K562 (cell line): Measurements from ENCODE around the gene HNRNPH3. TPM values are rescaled to one million over a fixed set of nuclear protein-coding genes. Genes with fewer than 3 reads are reported as not detected.

Experiments used
- ATAC-seq: fragments of 200-7000 bp; cut with Tn5 transposase; 3 replicates; pipeline ENCODE4 v1.9.1; 2020; ENCODE audit warnings: moderate library complexity
- BruUV-seq: library from RNA; stranded (reverse); fragments of 400-500 nt; replicated peaks from 2 replicates; lab custom pipeline; 2021; lab: Mats Ljungman, UMichigan
- CTCF ChIA-PET: fragments of 300-600 bp; formaldehyde crosslinking; extraction: SDS; loops from one replicate; lab custom pipeline; 2021; ENCODE audit warnings: low intra/inter-chr PET ratio; lab: Yijun Ruan, JAX
- POLR2A ChIA-PET: fragments of 300-600, 350-650 bp; sonication (Branson Sonifier 250); formaldehyde crosslinking; extraction: SDS; loops from one replicate; lab custom pipeline; 2021; ENCODE audit warnings: antibody characterized with exemption, inconsistent platforms; lab: Yijun Ruan, JAX
- DNase-seq, 4 experiments: peaks; one replicate each; pipeline versions ENCODE4 v3.0.0 to v3.0.0-alpha.2; 2011 to 2018; ENCODE audit warnings: low spot score in 3 of 4, mixed read lengths in 3 of 4; ENCODE audit errors: extremely low read depth in 1 of 4
- FAIRE-seq: peaks from 2 replicates; lab custom pipeline; 2011; peaks lifted over from hg19 to GRCh38; lab: Jason Lieb, UNC
- H2AFZ ChIP-seq: 2 replicates; pipeline ENCODE4 v1.6.0; 2011; ENCODE audit warnings: low read depth, low read length, control low read depth, inconsistent platforms
- H3K27ac ChIP-seq: fragments of 200-600 bp; 3 replicates; pipeline ENCODE4 v1.8.0; 2011; ENCODE audit warnings: low read depth, mild to moderate bottlenecking, control low read depth, inconsistent platforms, low read length, moderate library complexity, mixed read lengths; ENCODE audit errors: extremely low read depth
- H3K27me3 ChIP-seq, 2 experiments: fragments of 300-600 bp in 1 of 2; 2 replicates in 1 of 2; 3 replicates in 1 of 2; pipeline versions ENCODE4 v1.6.0 to v1.8.0; 2011; ENCODE audit warnings: inconsistent platforms in 2 of 2, low read length in 2 of 2, mild to moderate bottlenecking in 1 of 2, mixed read lengths in 1 of 2, moderate library complexity in 1 of 2; ENCODE audit not compliant: control insufficient read depth in 2 of 2, insufficient read depth in 2 of 2
- H3K36me3 ChIP-seq: fragments of 300-600 bp; 3 replicates; pipeline ENCODE4 v1.8.0; 2011; ENCODE audit warnings: mild to moderate bottlenecking, low read length, inconsistent platforms; ENCODE audit not compliant: control insufficient read depth, insufficient read depth
- H3K4me1 ChIP-seq, 2 experiments: fragments of 200-600 bp in 1 of 2; replicated peaks in 1 of 2; 2 replicates in 1 of 2; 3 replicates in 1 of 2; pipeline versions ENCODE4 v1.5.1 to v1.8.0; 2011; ENCODE audit warnings: inconsistent platforms in 2 of 2, low read length in 2 of 2, mild to moderate bottlenecking in 1 of 2, mixed read lengths in 1 of 2, moderate library complexity in 1 of 2; ENCODE audit not compliant: control insufficient read depth in 2 of 2, insufficient read depth in 2 of 2
- H3K4me2 ChIP-seq: 2 replicates; pipeline ENCODE4 v1.6.1; 2011; ENCODE audit warnings: low read length, control low read depth, inconsistent platforms, mixed read lengths; ENCODE audit not compliant: insufficient read depth
- H3K4me3 ChIP-seq: fragments of 200-600 bp; sonication (generic), shearing (Covaris generic); 2 replicates; pipeline ENCODE4 v1.5.1; 2016; ENCODE audit warnings: control low read depth, inconsistent platforms
- H3K79me2 ChIP-seq: fragments of 200-600 bp; 3 replicates; pipeline ENCODE4 v1.8.0; 2011; ENCODE audit warnings: low read length, inconsistent platforms; ENCODE audit not compliant: control insufficient read depth, insufficient read depth
- H3K9ac ChIP-seq, 2 experiments: 2 replicates each; pipeline versions ENCODE4 v1.6.0 to v1.6.1; 2011; ENCODE audit warnings: low read depth in 2 of 2, low read length in 2 of 2, control low read depth in 1 of 2, inconsistent platforms in 1 of 2, mild to moderate bottlenecking in 1 of 2, mixed read lengths in 1 of 2; ENCODE audit not compliant: insufficient read depth in 1 of 2
- H3K9me1 ChIP-seq: one replicate; pipeline ENCODE4 v1.6.0; 2011; ENCODE audit warnings: inconsistent platforms, mild to moderate bottlenecking, low read length, moderate library complexity; ENCODE audit not compliant: control insufficient read depth, insufficient read depth
- H3K9me3 ChIP-seq: replicated peaks from 2 replicates; pipeline ENCODE4 v1.5.1; 2011; ENCODE audit warnings: low read depth, low read length, inconsistent platforms; ENCODE audit not compliant: control insufficient read depth, insufficient read depth
- H4K20me1 ChIP-seq: replicated peaks from 2 replicates; pipeline ENCODE4 v1.6.1; 2011; ENCODE audit warnings: low read length, inconsistent platforms, mixed read lengths; ENCODE audit not compliant: control insufficient read depth, insufficient read depth
- ARNT ChIP-seq, 2 experiments: fragments of 450-650 bp; IDR thresholded peaks; 2 replicates each; pipeline ENCODE4 v1.6.1; 2016; ENCODE audit warnings: mild to moderate bottlenecking in 1 of 2
- ATF7 ChIP-seq: fragments of 450-650 bp; IDR thresholded peaks from 2 replicates; pipeline ENCODE4 v1.7.1; 2014; ENCODE audit warnings: mild to moderate bottlenecking, moderate library complexity
- CBFA2T3 ChIP-seq: fragments of 450-650 bp; IDR thresholded peaks from 2 replicates; pipeline ENCODE4 v1.6.1; 2017
- CEBPB ChIP-seq: fragments of 450-650 bp; IDR thresholded peaks from 2 replicates; pipeline ENCODE4 v1.6.1; 2016; ENCODE audit warnings: missing genetic modification characterization, missing compliant biosample characterization
- ETV6 ChIP-seq, 3 experiments: fragments of 150-350 bp in 1 of 3; sonication (generic) in 1 of 3; formaldehyde crosslinking in 1 of 3; IDR thresholded peaks; 2 replicates each; pipeline versions ENCODE4 v1.6.1 to v1.8.0; 2014 to 2022; ENCODE audit warnings: borderline replicate concordance in 2 of 3, low read depth in 2 of 3, antibody characterized with exemption in 1 of 3, low read length in 1 of 3, mild to moderate bottlenecking in 1 of 3, missing genetic modification reagents in 1 of 3
- HNRNPLL ChIP-seq: fragments of 200-400 bp; formaldehyde crosslinking; IDR thresholded peaks from 2 replicates; pipeline ENCODE4 v1.6.1; 2017; ENCODE audit warnings: low read length, low read depth, mild to moderate bottlenecking; ENCODE audit not compliant: poor library complexity, severe bottlenecking
- MCM3 ChIP-seq: fragments of 450-650 bp; IDR thresholded peaks from 2 replicates; pipeline ENCODE4 v1.6.1; 2016
- NFXL1 ChIP-seq: fragments of 450-650 bp; formaldehyde crosslinking; IDR thresholded peaks from 2 replicates; pipeline ENCODE4 v1.4.0; 2021; ENCODE audit warnings: mild to moderate bottlenecking
- RBM22 ChIP-seq: fragments of 200-400 bp; formaldehyde crosslinking; IDR thresholded peaks from 2 replicates; pipeline ENCODE4 v1.6.1; 2018; ENCODE audit warnings: low read length, low read depth; ENCODE audit not compliant: poor library complexity, severe bottlenecking
- RFX5 ChIP-seq: IDR thresholded peaks from 2 replicates; pipeline ENCODE4 v1.6.1; 2011; ENCODE audit warnings: low read depth, mild to moderate bottlenecking, improper control_type of control experiment, low read length
- SMARCA4 ChIP-seq: fragments of 450-650 bp; IDR thresholded peaks from 2 replicates; pipeline ENCODE4 v1.6.1; 2016
- SRSF7 ChIP-seq: fragments of 200-400 bp; formaldehyde crosslinking; optimal IDR thresholded peaks from 2 replicates; pipeline ENCODE3; 2017; ENCODE audit warnings: mild to moderate bottlenecking, low read depth, low read length
- TAF7 ChIP-seq: fragments of 450-650 bp; IDR thresholded peaks from 2 replicates; pipeline ENCODE4 v1.6.1; 2016; ENCODE audit warnings: missing genetic modification characterization, missing compliant biosample characterization
- TCF7 ChIP-seq: sonication (generic); IDR thresholded peaks from 2 replicates; pipeline ENCODE4 v1.6.1; 2016; ENCODE audit warnings: antibody characterized with exemption, borderline replicate concordance
- XRCC4 ChIP-seq: IDR thresholded peaks from one replicate; pipeline ENCODE4 v1.6.1; 2011; ENCODE audit not compliant: insufficient read depth, insufficient read length; ENCODE audit errors: extremely low read depth
- ZNF124 ChIP-seq: sonication (generic); formaldehyde crosslinking; IDR thresholded peaks from 2 replicates; pipeline ENCODE4 v1.8.1; 2022; ENCODE audit warnings: missing genetic modification reagents
- ZNF217 ChIP-seq: sonication (generic); formaldehyde crosslinking; IDR thresholded peaks from 2 replicates; pipeline ENCODE4 v1.8.0; 2022; ENCODE audit warnings: mild to moderate bottlenecking, missing genetic modification reagents
- ZNF589 ChIP-seq: fragments of 200-800 bp; sonication (Bioruptor generic); IDR thresholded peaks from 2 replicates; pipeline ENCODE4 v1.6.1; 2016; ENCODE audit warnings: low read depth, missing genetic modification characterization, missing compliant biosample characterization
- ZNF75A ChIP-seq: fragments of 450-650 bp; formaldehyde crosslinking; IDR thresholded peaks from 2 replicates; pipeline ENCODE4 v1.4.0; 2020; ENCODE audit warnings: mild to moderate bottlenecking
- ZNF764 ChIP-seq: fragments of 250-450 bp; sonication (Bioruptor Pico); IDR thresholded peaks from 2 replicates; pipeline ENCODE4 v1.4.0; 2020; ENCODE audit warnings: low read depth, mild to moderate bottlenecking, moderate library complexity
- ZNF766 ChIP-seq: fragments of 200-800 bp; sonication (Bioruptor generic); conservative IDR thresholded peaks from 2 replicates; pipeline ENCODE4 v1.6.1; 2016; ENCODE audit warnings: missing genetic modification characterization, missing compliant biosample characterization
- WGBS: fragments of 100-300 bp; shearing (Covaris generic); methylation state at CpG from one replicate; pipeline ENCODE4 v1.1.6; 2016; ENCODE audit warnings: low coverage, mixed read lengths; ENCODE audit not compliant: insufficient coverage; ENCODE audit errors: missing lambda C conversion rate; 5-methylcytosine and 5-hydroxymethylcytosine counted together
- in situ Hi-C: fragments of 300-500 bp; cut with MboI; formaldehyde crosslinking; loops from 4 replicates; pipeline ENCODE4 v1.15.0; 2018; ENCODE audit warnings: inconsistent platforms, mixed read lengths
- intact Hi-C: fragments of 100-400 bp; cut with micrococcal nuclease; formaldehyde crosslinking; loops from 2 replicates; pipeline ENCODE4 v1.14.2; 2022
- polyA plus RNA-seq, 8 experiments: library from polyadenylated mRNA; depleted of rRNA in 4 of 8; stranded (reverse) in 5 of 8; unstranded in 3 of 8; fragments of >200 nt; fragmentation: Nextera tagmentation in 2 of 8; fragmentation: Illumina TruSeq in 1 of 8; extraction: Ambion mirVana in 2 of 8; extraction: Trizol in 1 of 8; gene quantifications; 2 replicates each; pipeline versions ENCODE4 v1.2.1 to v1.2.3, GENCODE V29; 2011 to 2014; ENCODE audit warnings: inconsistent platforms in 1 of 8, missing spikeins in 1 of 8
- total RNA-seq, 7 experiments: library from RNA; depleted of rRNA in 6 of 7; stranded (reverse); fragments of >200 nt in 6 of 7; fragmentation: Illumina TruSeq in 2 of 7; extraction: Trizol in 2 of 7; gene quantifications; 2 replicates each; pipeline versions ENCODE4 v1.2.1 to v1.2.3, GENCODE V29; 2011 to 2021; ENCODE audit warnings: low replicate concordance in 1 of 7
- TF ChIP-seq, protein P1 (sequence below): fragments of 450-650 bp; IDR thresholded peaks from 2 replicates; pipeline ENCODE4 v1.6.1; 2016; ENCODE audit warnings: missing biosample characterization, missing genetic modification characterization
- TF ChIP-seq, protein P2 (sequence below): fragments of 450-650 bp; IDR thresholded peaks from 2 replicates; pipeline ENCODE4 v1.6.1; 2016; ENCODE audit warnings: low read depth, mild to moderate bottlenecking, moderate library complexity
- TF ChIP-seq, protein P3 (sequence below), 2 experiments: fragments of 450-650 bp in 1 of 2; sonication (generic) in 1 of 2; formaldehyde crosslinking in 1 of 2; IDR thresholded peaks in 1 of 2; conservative IDR thresholded peaks in 1 of 2; 2 replicates each; pipeline versions ENCODE4 v1.6.1 to v1.8.1; 2016 to 2023; ENCODE audit warnings: mild to moderate bottlenecking in 2 of 2, moderate library complexity in 2 of 2, inconsistent platforms in 1 of 2, missing genetic modification reagents in 1 of 2

Gene HNRNPH3
- total and polyA plus RNA-seq, 9 of the 15 experiments (the other 6 are each of a cell fraction or from before 2014, with no cell fraction given): 52.8 to 562 (median 152) TPM

DNA sequence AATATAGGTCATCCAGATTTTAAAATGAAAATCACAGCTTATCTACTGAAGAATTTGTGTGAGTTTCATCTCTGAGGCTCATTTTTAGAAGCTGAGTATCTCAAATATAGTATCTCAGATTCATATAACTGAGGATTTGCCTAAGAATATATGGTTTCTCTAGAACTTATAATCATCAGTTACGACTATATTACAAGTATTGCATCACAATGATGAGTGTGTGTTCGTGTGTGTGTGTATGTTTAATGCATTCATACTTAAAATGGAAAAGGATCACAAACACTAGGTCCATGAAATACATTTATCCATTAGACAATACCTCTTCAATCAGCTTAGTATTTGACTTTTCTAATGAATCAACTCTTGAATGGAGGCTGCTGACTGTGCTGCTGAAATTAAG, 53.9 kb downstream of the HNRNPH3 start:
- no peak for FAIRE-seq
- no peaks in the 10 kb centered on the region for H3K27me3 ChIP-seq
- in situ Hi-C loops: no loop called here
- TF ChIP-seq RBM22: no peak
- TF ChIP-seq CBFA2T3: no peak
- TF ChIP-seq MCM3: no peak
- no peak for TF ChIP-seq SMARCA4
- no peak for TF ChIP-seq NFXL1 (CRISPR knock-in tag)
- no peak for TF ChIP-seq ZNF124 (CRISPR knock-in tag)
- TF ChIP-seq ZNF589: no peak
- TF ChIP-seq, protein P1, sequence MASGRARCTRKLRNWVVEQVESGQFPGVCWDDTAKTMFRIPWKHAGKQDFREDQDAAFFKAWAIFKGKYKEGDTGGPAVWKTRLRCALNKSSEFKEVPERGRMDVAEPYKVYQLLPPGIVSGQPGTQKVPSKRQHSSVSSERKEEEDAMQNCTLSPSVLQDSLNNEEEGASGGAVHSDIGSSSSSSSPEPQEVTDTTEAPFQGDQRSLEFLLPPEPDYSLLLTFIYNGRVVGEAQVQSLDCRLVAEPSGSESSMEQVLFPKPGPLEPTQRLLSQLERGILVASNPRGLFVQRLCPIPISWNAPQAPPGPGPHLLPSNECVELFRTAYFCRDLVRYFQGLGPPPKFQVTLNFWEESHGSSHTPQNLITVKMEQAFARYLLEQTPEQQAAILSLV (tag): no peak
- no peak for TF ChIP-seq ARNT (IDR thresholded peaks at IDR 0.05)
- TF ChIP-seq ZNF766 (CRISPR knock-in tag): no peak
- TF ChIP-seq RFX5: no peak
- no peak for TF ChIP-seq ZNF75A (CRISPR knock-in tag)
- no peak for TF ChIP-seq ZNF764 (CRISPR knock-in tag)
- no peak for TF ChIP-seq SRSF7
- no peak for TF ChIP-seq ETV6 (IDR thresholded peaks at IDR 0.05; ENCODE audit: borderline replicate concordance in 1 of 2, low read depth in 2 of 2, low read length in 1 of 2)
- TF ChIP-seq ETV6 (CRISPR knock-in tag; IDR thresholded peaks at IDR 0.05; ENCODE audit: borderline replicate concordance): no peak
- TF ChIP-seq TAF7: no peak
- no peak for TF ChIP-seq XRCC4
- no peak for TF ChIP-seq ATF7
- no peak for TF ChIP-seq HNRNPLL
- TF ChIP-seq, protein P2, sequence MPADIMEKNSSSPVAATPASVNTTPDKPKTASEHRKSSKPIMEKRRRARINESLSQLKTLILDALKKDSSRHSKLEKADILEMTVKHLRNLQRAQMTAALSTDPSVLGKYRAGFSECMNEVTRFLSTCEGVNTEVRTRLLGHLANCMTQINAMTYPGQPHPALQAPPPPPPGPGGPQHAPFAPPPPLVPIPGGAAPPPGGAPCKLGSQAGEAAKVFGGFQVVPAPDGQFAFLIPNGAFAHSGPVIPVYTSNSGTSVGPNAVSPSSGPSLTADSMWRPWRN: no peak
- TF ChIP-seq, protein P3, sequence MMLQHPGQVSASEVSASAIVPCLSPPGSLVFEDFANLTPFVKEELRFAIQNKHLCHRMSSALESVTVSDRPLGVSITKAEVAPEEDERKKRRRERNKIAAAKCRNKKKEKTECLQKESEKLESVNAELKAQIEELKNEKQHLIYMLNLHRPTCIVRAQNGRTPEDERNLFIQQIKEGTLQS (IDR thresholded peaks at IDR 0.05): peak; percentile 77
- TF ChIP-seq, protein P3 (CRISPR knock-in tag; conservative IDR thresholded peaks at IDR 0.05): no peak
- TF ChIP-seq TCF7: no peak
- TF ChIP-seq ZNF217 (CRISPR knock-in tag): no peak
- peak; percentile 77 for TF ChIP-seq CEBPB (tag)

More for the DNA sequence above, 53.9 kb downstream of the HNRNPH3 start:
- Histone ChIP-seq H3K9me1 (no peaks in the 10 kb centered on the region), H3K79me2 (no peaks in the 10 kb centered on the region), H2AFZ (no peak overlapping the region), H3K4me3 (no peak overlapping the region), H4K20me1 (no peaks in the 10 kb centered on the region), H3K4me1 (no peaks in the 10 kb centered on the region), H3K9me3 (no peaks in the 10 kb centered on the region), H3K4me2 (no peak overlapping the region), H3K27ac (no peak overlapping the region), H3K9ac (no peak overlapping the region), H3K36me3 (peaks cover 52% of the 10 kb centered on the region; the same call in 2 of the 3 replicates)
- CTCF ChIA-PET: no interaction called here
- intact Hi-C loops: no loop called here
- POLR2A ChIA-PET: interaction anchor here (0.7 to 2.8 kb wide), 3 partner anchors 9 to 41 kb away, joined by 3 to 11 read pairs (median 3); no protein-coding TSS in a partner anchor
- WGBS: 62% methylated on average over 2 of the region's 2 CpGs
- DNase-seq (no peak), ATAC-seq (no peak)
- BruUV-seq: no TSS peak
